ENCODE data around the gene NR6A1. TPM values are rescaled to one million over a fixed set of nuclear protein-coding genes. Genes with fewer than 3 reads are reported as not detected.

NR6A1 gene
- total RNA-seq, 2 donors from 2014 or later: 0.71 to 4.6 TPM

DNA sequence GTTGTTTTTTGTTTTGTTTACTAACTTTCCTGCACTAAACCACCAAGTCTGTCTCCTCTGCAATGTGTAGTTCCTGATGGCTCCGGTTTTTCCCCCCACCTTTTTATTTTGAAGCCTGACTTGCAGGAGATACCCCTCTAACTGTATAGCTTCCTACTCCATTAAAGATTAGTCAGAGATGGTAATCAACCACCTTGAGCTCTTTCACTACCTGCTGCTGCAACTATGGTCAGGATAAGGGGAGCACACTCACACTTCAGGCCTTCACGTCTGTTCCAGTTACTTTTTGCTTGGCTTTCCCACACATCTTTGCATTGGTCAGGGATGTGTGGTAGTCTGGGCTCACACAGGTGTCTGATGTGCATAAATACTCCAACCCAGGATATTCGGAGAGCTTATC lies 63.4 kb downstream of the NR6A1 start:
- Histone ChIP-seq H3K4me1 (ENCODE audit: control insufficient read depth in 1 of 2, low read depth in 2 of 2) (no peaks in the 10 kb centered on the region), H3K27me3 (replicated peaks; ENCODE audit: insufficient read depth) (no peaks in the 10 kb centered on the region), H3K9me3 (no peaks in the 10 kb centered on the region), H3K27ac (no peak overlapping the region), H3K36me3 (no peaks in the 10 kb centered on the region), H3K4me3 (no peak overlapping the region)
- ATAC-seq (ENCODE audit: insufficient number of reproducible peaks, low FRiP score, low read depth) (no peak), DNase-seq (ENCODE audit: low spot score) (no peak)
- TF ChIP-seq CTCF (IDR thresholded peaks at IDR 0.05): no peak

DNA sequence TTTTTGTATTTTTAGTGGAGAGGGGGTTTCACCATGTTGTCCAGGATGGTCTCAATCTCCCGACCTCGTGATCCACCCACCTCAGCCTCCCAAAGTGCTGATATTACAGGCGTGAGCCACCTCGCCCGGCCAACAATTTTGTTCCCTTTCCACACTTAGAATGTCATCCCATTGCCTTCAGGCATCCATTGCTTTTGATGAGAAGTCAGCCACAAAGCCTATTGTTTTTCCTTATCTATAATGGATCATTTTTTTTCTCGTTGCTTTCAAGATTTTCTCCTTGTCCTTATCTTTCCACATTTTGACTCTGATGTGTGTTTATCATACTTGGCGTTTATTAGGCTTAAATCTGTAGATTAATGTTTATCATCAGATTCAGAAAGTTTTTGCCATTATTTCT lies 64.4 kb downstream of the NR6A1 start:
- Histone ChIP-seq H3K9me3 (no peaks in the 10 kb centered on the region), H3K4me1 (ENCODE audit: control insufficient read depth in 1 of 2, low read depth in 2 of 2) (no peaks in the 10 kb centered on the region), H3K4me3 (no peak overlapping the region), H3K27me3 (replicated peaks; ENCODE audit: insufficient read depth) (no peaks in the 10 kb centered on the region), H3K27ac (no peak overlapping the region), H3K36me3 (no peaks in the 10 kb centered on the region)
- TF ChIP-seq CTCF (IDR thresholded peaks at IDR 0.05): no peak
- ATAC-seq (ENCODE audit: insufficient number of reproducible peaks, low FRiP score, low read depth): no peak
- no peak for DNase-seq (ENCODE audit: low spot score)

GRCh38 chr9:124699575-124699974 lies 71.5 kb downstream of the NR6A1 start:
- no peak for TF ChIP-seq CTCF (IDR thresholded peaks at IDR 0.05)
- H3K9me3 ChIP-seq: no peaks in the 10 kb centered on the region
- no peak overlapping the region for H3K4me3 ChIP-seq
- H3K36me3 ChIP-seq: no peaks in the 10 kb centered on the region
- H3K27me3 ChIP-seq (replicated peaks; ENCODE audit: insufficient read depth): no peaks in the 10 kb centered on the region
- no peaks in the 10 kb centered on the region for H3K4me1 ChIP-seq (ENCODE audit: control insufficient read depth in 1 of 2, low read depth in 2 of 2)
- no peak for ATAC-seq (ENCODE audit: insufficient number of reproducible peaks, low FRiP score, low read depth)
- DNase-seq (ENCODE audit: low spot score): no peak
- H3K27ac ChIP-seq: no peak overlapping the region

DNA sequence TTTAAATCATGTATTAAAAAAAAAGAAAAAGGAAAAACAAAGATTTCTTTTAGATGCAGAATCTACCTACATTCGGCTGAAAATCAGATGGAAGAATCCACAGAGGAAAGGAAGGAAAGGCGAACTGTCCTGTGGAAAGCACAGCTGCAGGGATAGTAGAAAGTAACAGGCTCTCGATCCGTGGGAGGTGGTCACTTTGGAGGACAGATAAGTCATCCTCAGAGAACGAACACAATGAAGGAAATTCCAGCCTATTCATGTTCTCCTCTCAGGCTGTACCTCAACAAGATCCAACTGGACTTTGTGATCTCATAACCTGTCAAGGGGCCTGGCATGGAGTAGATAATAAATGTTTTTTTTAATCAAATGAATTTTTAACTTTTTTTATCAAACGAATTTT lies 72.8 kb downstream of the NR6A1 start:
- Histone ChIP-seq H3K27ac (no peak overlapping the region), H3K27me3 (replicated peaks; ENCODE audit: insufficient read depth) (no peaks in the 10 kb centered on the region), H3K9me3 (no peaks in the 10 kb centered on the region), H3K4me3 (no peak overlapping the region), H3K4me1 (ENCODE audit: control insufficient read depth in 1 of 2, low read depth in 2 of 2) (no peaks in the 10 kb centered on the region), H3K36me3 (no peaks in the 10 kb centered on the region)
- ATAC-seq (ENCODE audit: insufficient number of reproducible peaks, low FRiP score, low read depth) (no peak), DNase-seq (ENCODE audit: low spot score) (no peak)
- TF ChIP-seq CTCF (IDR thresholded peaks at IDR 0.05): no peak

DNA sequence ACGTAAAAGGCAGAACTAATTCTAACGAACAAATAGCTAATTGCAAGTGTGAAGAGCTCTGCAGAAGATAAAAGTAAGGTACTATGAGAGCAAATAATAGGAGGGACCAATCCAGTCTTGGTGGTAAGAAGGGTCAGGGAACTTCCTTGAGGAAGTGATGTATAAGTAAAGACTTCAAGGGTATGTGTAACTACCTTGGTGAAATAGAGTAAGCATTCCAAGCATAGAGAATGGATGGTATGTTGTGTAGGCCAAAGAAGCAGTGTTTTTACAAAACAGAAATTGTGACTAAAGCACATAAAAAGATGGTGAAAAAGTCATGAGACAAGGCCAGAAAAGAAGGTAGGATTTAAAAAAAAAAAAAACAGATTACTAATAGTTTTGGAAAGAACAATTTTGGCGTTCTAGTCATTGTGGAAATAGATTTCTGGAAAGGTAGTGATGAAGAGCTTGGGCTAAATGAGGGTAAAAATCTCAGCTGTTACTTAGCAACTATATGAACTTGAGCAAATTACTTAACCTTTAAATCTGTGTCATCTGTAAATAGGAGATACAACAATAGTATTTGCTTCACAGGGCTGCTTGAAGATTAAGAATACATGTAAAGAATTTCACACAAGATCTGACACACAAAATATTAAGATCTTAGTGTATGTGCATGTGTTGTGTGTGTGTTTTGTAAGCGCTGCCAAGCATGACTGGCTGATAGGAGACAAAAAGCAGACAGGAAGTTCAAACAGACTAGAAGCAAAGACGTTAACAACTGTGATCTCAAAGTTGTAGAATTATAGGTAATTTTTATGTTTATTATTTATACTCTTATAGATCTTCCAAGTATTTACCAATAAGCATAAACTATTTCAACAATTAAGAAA lies 73.5 kb downstream of the NR6A1 start:
- no peak overlapping the region for H3K27ac ChIP-seq
- H3K4me1 ChIP-seq (ENCODE audit: control insufficient read depth in 1 of 2, low read depth in 2 of 2): no peaks in the 10 kb centered on the region
- ATAC-seq (ENCODE audit: insufficient number of reproducible peaks, low FRiP score, low read depth): no peak

More for the DNA sequence above, 73.5 kb downstream of the NR6A1 start:
- Histone ChIP-seq H3K4me3 (no peak overlapping the region), H3K9me3 (no peaks in the 10 kb centered on the region), H3K27me3 (replicated peaks; ENCODE audit: insufficient read depth) (no peaks in the 10 kb centered on the region), H3K36me3 (no peaks in the 10 kb centered on the region)
- DNase-seq (ENCODE audit: low spot score): no peak
- TF ChIP-seq CTCF (IDR thresholded peaks at IDR 0.05): no peak

Data from thoracic aorta (tissue), 2 donors.